Stomach (tissue), 4 donors: ENCODE data around the gene KHDC4.

Experiments used
- POLR2A ChIP-seq, 4 donors: fragments of 450-650 bp; IDR thresholded peaks; one replicate each; pipeline ENCODE4 v1.6.1; 2016; ENCODE audit warnings: antibody characterized with exemption in 4 of 4, control low read depth in 2 of 4, mild to moderate bottlenecking in 1 of 4, moderate library complexity in 1 of 4
- POLR2AphosphoS5 ChIP-seq, 3 donors: sonication (generic); formaldehyde crosslinking; IDR thresholded peaks; one replicate each; pipeline ENCODE4 v1.6.1; 2016; ENCODE audit warnings: antibody characterized with exemption in 3 of 3
- TF ChIP-seq, protein P1 (sequence below), 7 experiments: fragments of 450-650 bp in 4 of 7; fragments of 200-600 bp in 3 of 7; sonication (generic) in 3 of 7; IDR thresholded peaks; one replicate each; pipeline ENCODE4 v1.5.1; 2016 to 2019; ENCODE audit warnings: antibody characterized with exemption in 7 of 7, control low read depth in 2 of 7, mild to moderate bottlenecking in 1 of 7

DNA sequence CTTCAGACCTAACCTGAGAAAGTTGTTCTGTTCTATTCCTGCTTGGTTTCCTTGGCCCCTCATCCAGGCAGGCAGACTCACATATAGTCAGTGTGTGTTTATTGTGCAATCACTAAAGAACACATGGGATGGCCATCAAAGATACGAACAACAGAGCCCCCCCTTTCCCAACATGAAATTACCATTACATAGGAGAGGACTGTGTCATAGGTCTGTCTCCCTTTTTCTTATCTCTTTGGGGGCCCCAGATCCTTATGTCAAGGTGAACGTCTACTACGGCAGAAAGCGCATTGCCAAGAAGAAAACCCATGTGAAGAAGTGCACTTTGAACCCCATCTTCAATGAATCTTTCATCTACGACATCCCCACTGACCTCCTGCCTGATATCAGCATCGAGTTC is 53.3 kb downstream of the KHDC4 start:
- no peak for TF ChIP-seq POLR2AphosphoS5 (IDR thresholded peaks at IDR 0.05)
- TF ChIP-seq, protein P1, sequence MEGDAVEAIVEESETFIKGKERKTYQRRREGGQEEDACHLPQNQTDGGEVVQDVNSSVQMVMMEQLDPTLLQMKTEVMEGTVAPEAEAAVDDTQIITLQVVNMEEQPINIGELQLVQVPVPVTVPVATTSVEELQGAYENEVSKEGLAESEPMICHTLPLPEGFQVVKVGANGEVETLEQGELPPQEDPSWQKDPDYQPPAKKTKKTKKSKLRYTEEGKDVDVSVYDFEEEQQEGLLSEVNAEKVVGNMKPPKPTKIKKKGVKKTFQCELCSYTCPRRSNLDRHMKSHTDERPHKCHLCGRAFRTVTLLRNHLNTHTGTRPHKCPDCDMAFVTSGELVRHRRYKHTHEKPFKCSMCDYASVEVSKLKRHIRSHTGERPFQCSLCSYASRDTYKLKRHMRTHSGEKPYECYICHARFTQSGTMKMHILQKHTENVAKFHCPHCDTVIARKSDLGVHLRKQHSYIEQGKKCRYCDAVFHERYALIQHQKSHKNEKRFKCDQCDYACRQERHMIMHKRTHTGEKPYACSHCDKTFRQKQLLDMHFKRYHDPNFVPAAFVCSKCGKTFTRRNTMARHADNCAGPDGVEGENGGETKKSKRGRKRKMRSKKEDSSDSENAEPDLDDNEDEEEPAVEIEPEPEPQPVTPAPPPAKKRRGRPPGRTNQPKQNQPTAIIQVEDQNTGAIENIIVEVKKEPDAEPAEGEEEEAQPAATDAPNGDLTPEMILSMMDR (IDR thresholded peaks at IDR 0.05) = no peak
- TF ChIP-seq POLR2A (IDR thresholded peaks at IDR 0.05) = no peak
